IPS-15b (cell line): ENCODE data around the gene ARHGEF28.

ENCODE experiments used
- H3K27me3 ChIP-seq: one replicate; pipeline ENCODE4 v1.6.1; 2013; ENCODE audit warnings: low read length; ENCODE audit not compliant: control insufficient read depth, insufficient read depth
- H3K36me3 ChIP-seq: one replicate; pipeline ENCODE4 v1.6.1; 2013; ENCODE audit warnings: low read length; ENCODE audit not compliant: control insufficient read depth, insufficient read depth
- H3K4me1 ChIP-seq: one replicate; pipeline ENCODE4 v1.6.1; 2013; ENCODE audit warnings: mild to moderate bottlenecking, low read length; ENCODE audit not compliant: control insufficient read depth, insufficient read depth
- H3K4me3 ChIP-seq: one replicate; pipeline ENCODE4 v1.5.1; 2013; ENCODE audit warnings: low read depth, low read length
- H3K9ac ChIP-seq: one replicate; pipeline ENCODE4 v1.6.1; 2013; ENCODE audit warnings: low read depth, mild to moderate bottlenecking, low read length
- H3K9me3 ChIP-seq: one replicate; pipeline ENCODE4 v1.6.1; 2013; ENCODE audit warnings: mild to moderate bottlenecking, low read length; ENCODE audit not compliant: control insufficient read depth, insufficient read depth

The ARHGEF28 gene

DNA sequence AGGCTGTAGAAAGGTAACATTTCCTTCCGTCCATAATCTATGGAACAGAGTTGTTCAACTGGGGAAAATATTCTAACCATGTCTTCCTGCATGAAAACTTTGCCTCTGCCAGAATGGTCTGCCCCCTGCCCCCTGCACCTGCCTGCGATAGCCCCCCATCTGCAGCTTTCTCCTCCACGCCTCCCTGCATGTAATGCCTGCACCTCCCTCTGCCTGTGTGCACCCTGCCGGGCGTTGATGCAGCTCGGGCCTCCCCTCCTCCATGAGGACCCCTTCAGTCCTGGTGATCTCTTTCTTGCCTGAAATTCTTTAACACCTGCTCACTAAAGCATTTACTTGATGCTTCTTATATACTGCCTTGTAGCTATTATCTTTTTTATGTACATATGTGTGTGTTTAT is 266.2 kb downstream of the ARHGEF28 start:
- no peaks in the 10 kb centered on the region for H3K36me3 ChIP-seq
- H3K9me3 ChIP-seq = no peaks in the 10 kb centered on the region
- H3K27me3 ChIP-seq = no peaks in the 10 kb centered on the region
- no peak overlapping the region for H3K9ac ChIP-seq
- H3K4me1 ChIP-seq = no peaks in the 10 kb centered on the region
- H3K4me3 ChIP-seq = no peak overlapping the region

GRCh38 chr5:73892806-73893205 is 266.8 kb downstream of the ARHGEF28 start:
- H3K4me1 ChIP-seq = no peaks in the 10 kb centered on the region
- H3K9ac ChIP-seq = no peak overlapping the region
- no peak overlapping the region for H3K4me3 ChIP-seq
- no peaks in the 10 kb centered on the region for H3K36me3 ChIP-seq
- H3K9me3 ChIP-seq = no peaks in the 10 kb centered on the region
- no peaks in the 10 kb centered on the region for H3K27me3 ChIP-seq

DNA sequence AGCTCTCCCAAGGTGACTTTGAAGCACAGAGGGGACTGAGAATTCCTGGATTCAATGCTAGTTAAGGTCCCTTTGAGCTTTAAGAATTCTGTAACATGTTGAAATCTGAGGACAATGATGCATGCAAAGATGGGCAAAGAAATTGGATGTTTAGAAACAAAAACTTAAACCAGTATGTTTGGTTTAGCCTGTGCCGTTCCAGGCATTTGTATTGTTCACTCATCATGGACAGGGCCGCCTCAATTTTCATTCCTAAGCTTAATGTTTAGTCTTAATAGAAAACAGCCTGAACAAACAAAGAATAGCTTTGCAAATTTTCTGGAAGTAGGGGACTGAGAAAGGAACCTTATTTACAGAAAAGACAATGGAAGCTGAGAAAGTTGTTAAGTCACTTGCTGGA is 267.8 kb downstream of the ARHGEF28 start:
- H3K4me3 ChIP-seq = no peak overlapping the region
- no peaks in the 10 kb centered on the region for H3K36me3 ChIP-seq
- H3K9me3 ChIP-seq = no peaks in the 10 kb centered on the region
- no peak overlapping the region for H3K9ac ChIP-seq
- no peaks in the 10 kb centered on the region for H3K27me3 ChIP-seq
- no peaks in the 10 kb centered on the region for H3K4me1 ChIP-seq

DNA sequence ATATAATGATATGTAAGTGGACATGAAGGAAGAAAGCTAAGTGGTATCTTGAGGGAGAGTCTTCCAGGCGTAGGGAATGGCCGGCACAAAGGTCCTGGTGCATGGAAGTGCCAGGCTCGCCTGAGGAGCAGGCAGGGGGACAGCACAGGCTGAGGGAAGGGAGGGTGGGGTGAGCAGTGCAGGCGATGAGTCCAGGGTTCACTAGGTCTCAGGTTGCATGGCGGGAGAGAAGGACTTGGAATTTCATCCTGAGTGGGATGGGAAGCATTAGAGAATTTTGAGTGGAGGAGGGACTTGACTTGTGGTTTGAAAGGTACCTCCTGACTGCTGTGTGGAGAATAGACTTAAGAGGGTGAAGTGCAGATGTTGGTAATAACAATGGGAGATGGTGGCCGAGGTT is 268.9 kb downstream of the ARHGEF28 start:
- no peaks in the 10 kb centered on the region for H3K9me3 ChIP-seq
- no peak overlapping the region for H3K9ac ChIP-seq
- no peaks in the 10 kb centered on the region for H3K4me1 ChIP-seq
- H3K36me3 ChIP-seq = no peaks in the 10 kb centered on the region
- no peak overlapping the region for H3K4me3 ChIP-seq
- no peaks in the 10 kb centered on the region for H3K27me3 ChIP-seq

DNA sequence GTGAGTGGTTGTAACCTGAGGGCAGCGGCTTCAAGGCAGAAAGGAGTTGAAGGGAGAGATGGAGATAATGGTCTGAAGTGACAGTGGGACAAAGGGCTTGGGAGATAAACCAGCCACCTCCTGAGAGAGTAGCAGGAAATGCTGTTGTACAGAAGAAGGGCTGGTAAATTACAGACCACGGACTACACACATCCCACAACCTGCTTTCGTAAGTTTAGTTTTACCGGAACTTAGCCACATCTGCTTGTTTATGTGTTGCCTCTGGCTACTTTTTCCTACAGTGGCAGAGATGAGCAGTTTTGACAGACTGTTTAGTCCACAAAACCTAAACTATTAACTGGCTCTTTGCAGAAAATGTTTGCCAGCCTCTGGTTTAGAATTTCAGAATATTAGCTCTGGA is 269.5 kb downstream of the ARHGEF28 start:
- no peaks in the 10 kb centered on the region for H3K4me1 ChIP-seq
- H3K27me3 ChIP-seq = no peaks in the 10 kb centered on the region
- H3K9me3 ChIP-seq = no peaks in the 10 kb centered on the region
- no peaks in the 10 kb centered on the region for H3K36me3 ChIP-seq
- H3K9ac ChIP-seq = no peak overlapping the region
- no peak overlapping the region for H3K4me3 ChIP-seq

- Histone ChIP-seq H3K9ac (no peak overlapping the region), H3K36me3 (no peaks in the 10 kb centered on the region), H3K4me3 (no peak overlapping the region), H3K27me3 (no peaks in the 10 kb centered on the region), H3K9me3 (no peaks in the 10 kb centered on the region), H3K4me1 (no peaks in the 10 kb centered on the region)
Observed at GRCh38 chr5:73896097-73896496, 270.1 kb downstream of the ARHGEF28 start.

DNA sequence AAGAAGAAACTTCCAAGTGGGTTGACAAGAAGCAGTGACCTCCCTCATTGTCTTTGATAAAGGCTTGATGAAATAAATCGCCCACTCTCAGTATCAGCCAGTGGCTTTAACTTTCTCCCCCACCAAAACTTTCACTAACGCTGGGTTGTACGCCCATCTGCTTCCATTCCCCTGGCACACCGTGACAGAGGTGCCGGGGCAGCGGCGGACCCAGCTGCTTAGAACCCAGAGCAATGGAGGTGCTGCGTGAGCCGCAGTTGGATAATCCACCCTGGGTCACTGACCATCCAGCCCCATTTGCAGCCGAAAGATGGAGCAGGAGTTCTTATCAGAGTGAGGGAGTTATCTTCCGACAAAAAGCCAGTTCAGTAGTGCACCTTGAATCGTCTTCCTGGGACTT is 270.7 kb downstream of the ARHGEF28 start:
- H3K36me3 ChIP-seq = no peaks in the 10 kb centered on the region
- H3K4me1 ChIP-seq = no peaks in the 10 kb centered on the region
- H3K9ac ChIP-seq = no peak overlapping the region
- H3K4me3 ChIP-seq = no peak overlapping the region
- H3K9me3 ChIP-seq = no peaks in the 10 kb centered on the region
- H3K27me3 ChIP-seq = no peaks in the 10 kb centered on the region

DNA sequence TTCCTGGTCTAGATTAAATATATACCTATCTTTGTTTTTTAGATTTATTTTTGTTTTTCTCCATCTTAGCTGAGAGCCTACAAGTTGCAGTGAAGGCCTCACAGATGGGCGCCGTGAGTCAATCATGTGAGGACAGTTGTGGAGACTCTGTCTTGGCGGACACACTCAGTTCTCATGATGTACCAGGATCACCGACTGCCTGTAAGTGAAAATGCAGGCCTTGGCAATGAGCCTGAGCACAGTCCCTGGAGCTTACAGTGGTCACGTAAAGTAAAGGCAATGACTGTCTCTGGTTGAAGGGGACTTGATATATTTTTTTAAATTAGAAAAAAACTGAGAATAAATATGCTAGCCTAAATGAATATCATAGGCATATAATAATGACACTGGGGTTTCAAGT is 271.9 kb downstream of the ARHGEF28 start:
- Histone ChIP-seq H3K9ac (no peak overlapping the region), H3K4me1 (no peaks in the 10 kb centered on the region), H3K27me3 (no peaks in the 10 kb centered on the region), H3K4me3 (no peak overlapping the region), H3K9me3 (no peaks in the 10 kb centered on the region), H3K36me3 (no peaks in the 10 kb centered on the region)

- no peak overlapping the region for H3K9ac ChIP-seq
- H3K4me1 ChIP-seq = no peaks in the 10 kb centered on the region
- H3K27me3 ChIP-seq = no peaks in the 10 kb centered on the region
- no peaks in the 10 kb centered on the region for H3K9me3 ChIP-seq
- no peaks in the 10 kb centered on the region for H3K36me3 ChIP-seq
- H3K4me3 ChIP-seq = no peak overlapping the region
Observed at GRCh38 chr5:73899055-73899454, 273.1 kb downstream of the ARHGEF28 start.

GRCh38 chr5:73899916-73900315 is 273.9 kb downstream of the ARHGEF28 start:
- Histone ChIP-seq H3K9ac (no peak overlapping the region), H3K4me1 (no peaks in the 10 kb centered on the region), H3K9me3 (no peaks in the 10 kb centered on the region), H3K27me3 (no peaks in the 10 kb centered on the region), H3K4me3 (no peak overlapping the region), H3K36me3 (no peaks in the 10 kb centered on the region)

DNA sequence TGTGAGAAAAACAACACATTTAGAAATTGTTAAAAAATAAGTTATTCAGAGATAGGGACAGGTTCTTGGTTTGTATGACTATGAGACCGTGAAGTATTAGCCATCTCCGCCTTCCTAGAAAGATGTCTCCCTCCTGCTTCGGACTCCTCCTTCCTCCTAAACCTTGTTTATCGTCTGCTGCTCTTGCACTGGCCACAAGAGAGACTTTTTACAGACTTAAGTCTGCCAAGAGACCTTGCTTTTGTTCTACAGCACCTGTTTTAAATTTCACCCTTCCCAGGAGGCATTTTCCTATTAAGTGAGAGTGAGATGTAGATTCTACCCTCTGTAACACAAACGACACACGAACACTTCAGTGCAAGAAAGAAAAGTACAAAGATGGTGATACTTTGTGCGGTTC is 274.6 kb downstream of the ARHGEF28 start:
- no peaks in the 10 kb centered on the region for H3K4me1 ChIP-seq
- no peaks in the 10 kb centered on the region for H3K9me3 ChIP-seq
- no peak overlapping the region for H3K4me3 ChIP-seq
- H3K9ac ChIP-seq = no peak overlapping the region
- H3K36me3 ChIP-seq = no peaks in the 10 kb centered on the region
- H3K27me3 ChIP-seq = no peaks in the 10 kb centered on the region

GRCh38 chr5:73901043-73901442 is 275.0 kb downstream of the ARHGEF28 start:
- Histone ChIP-seq H3K9ac (no peak overlapping the region), H3K36me3 (no peaks in the 10 kb centered on the region), H3K27me3 (no peaks in the 10 kb centered on the region), H3K9me3 (no peaks in the 10 kb centered on the region), H3K4me1 (no peaks in the 10 kb centered on the region), H3K4me3 (no peak overlapping the region)

DNA sequence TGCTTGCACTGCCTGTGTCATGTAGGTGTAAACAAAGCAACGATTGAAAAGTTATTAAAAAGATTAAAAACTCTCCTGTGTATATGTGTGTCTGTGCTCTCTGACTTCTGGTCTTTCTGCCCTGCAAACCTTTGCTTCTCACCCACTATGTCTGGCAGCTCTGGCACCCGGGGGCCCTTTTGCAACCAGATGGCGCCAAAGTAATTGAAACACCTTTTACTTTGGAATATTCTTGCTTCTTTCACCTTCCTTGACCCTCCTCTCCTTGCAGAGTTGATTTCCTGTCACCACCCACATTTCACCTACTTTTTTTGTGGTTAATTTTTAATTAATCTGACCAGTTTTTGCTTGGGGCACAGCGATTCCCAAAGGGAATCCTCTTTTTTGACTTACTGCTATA is 275.5 kb downstream of the ARHGEF28 start:
- H3K9ac ChIP-seq = no peak overlapping the region
- no peaks in the 10 kb centered on the region for H3K9me3 ChIP-seq
- no peaks in the 10 kb centered on the region for H3K36me3 ChIP-seq
- no peaks in the 10 kb centered on the region for H3K4me1 ChIP-seq
- H3K4me3 ChIP-seq = no peak overlapping the region
- no peaks in the 10 kb centered on the region for H3K27me3 ChIP-seq
